Prostate gland (tissue), 2 donors: ENCODE measurements around the gene FAR1.

Experiments used
- POLR2A ChIP-seq: fragments of 450-650 bp; IDR thresholded peaks from one replicate; pipeline ENCODE4 v1.6.1; 2016; ENCODE audit warnings: antibody characterized with exemption, mild to moderate bottlenecking
- POLR2AphosphoS5 ChIP-seq: sonication (generic); formaldehyde crosslinking; IDR thresholded peaks from one replicate; pipeline ENCODE4 v1.6.1; 2017; ENCODE audit warnings: antibody characterized with exemption
- TF ChIP-seq, protein P1 (sequence below), 4 experiments: fragments of 200-600 bp in 2 of 4; fragments of 450-650 bp in 2 of 4; sonication (generic) in 2 of 4; IDR thresholded peaks; 1 replicate in 3 of 4; 2 replicates in 1 of 4; pipeline ENCODE4 v1.5.1; 2016 to 2019; ENCODE audit warnings: antibody characterized with exemption in 4 of 4, mild to moderate bottlenecking in 2 of 4, moderate library complexity in 2 of 4

DNA sequence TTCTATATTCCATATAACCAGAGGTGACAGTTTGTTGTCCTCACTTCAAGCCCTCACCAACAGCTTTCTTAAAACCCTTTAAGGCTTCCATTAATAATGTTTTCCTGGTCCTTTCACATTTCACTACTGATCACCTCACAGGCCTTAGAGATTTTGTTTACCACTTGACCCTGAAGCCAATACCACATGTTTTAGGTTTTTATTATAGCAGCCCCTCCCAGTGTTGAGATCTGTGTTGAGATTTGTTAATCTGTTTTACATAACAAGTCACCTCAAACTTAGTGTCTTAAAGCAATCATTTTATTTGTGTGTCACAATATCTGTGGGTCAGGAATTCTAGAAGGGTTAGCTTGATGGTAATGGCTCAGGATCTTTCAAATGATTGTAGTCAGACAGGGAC lies 49.9 kb downstream of the FAR1 start:
- TF ChIP-seq, protein P1, sequence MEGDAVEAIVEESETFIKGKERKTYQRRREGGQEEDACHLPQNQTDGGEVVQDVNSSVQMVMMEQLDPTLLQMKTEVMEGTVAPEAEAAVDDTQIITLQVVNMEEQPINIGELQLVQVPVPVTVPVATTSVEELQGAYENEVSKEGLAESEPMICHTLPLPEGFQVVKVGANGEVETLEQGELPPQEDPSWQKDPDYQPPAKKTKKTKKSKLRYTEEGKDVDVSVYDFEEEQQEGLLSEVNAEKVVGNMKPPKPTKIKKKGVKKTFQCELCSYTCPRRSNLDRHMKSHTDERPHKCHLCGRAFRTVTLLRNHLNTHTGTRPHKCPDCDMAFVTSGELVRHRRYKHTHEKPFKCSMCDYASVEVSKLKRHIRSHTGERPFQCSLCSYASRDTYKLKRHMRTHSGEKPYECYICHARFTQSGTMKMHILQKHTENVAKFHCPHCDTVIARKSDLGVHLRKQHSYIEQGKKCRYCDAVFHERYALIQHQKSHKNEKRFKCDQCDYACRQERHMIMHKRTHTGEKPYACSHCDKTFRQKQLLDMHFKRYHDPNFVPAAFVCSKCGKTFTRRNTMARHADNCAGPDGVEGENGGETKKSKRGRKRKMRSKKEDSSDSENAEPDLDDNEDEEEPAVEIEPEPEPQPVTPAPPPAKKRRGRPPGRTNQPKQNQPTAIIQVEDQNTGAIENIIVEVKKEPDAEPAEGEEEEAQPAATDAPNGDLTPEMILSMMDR (IDR thresholded peaks at IDR 0.05) = no peak
- no peak for TF ChIP-seq POLR2A
- no peak for TF ChIP-seq POLR2AphosphoS5
